Activated CD8-positive, alpha-beta memory T cell treated with anti-CD3 and anti-CD28 coated beads, Interleukin-2, amount 50 U/mL, for 1 hour (primary cell): ENCODE results near the gene KNOP1.
"Not testable (repeated sequence)": the region's sequence is repeated elsewhere in the genome, so short reads cannot be mapped to it uniquely, and the experiment has no call there.

ENCODE experiments used
- DNase-seq: peaks from one replicate; pipeline ENCODE4 v3.0.0-alpha.2; 2020; ENCODE audit errors: extremely low read depth

The KNOP1 gene

GRCh38 chr16:19683453-19684236 lies 34.4 kb downstream of the KNOP1 start:
- DNase-seq = no peak

- no peak for DNase-seq
Observed at GRCh38 chr16:19681637-19682036, 36.4 kb downstream of the KNOP1 start.

GRCh38 chr16:19680881-19681340 lies 37.1 kb downstream of the KNOP1 start:
- DNase-seq = no peak

GRCh38 chr16:19679281-19679680 lies 38.7 kb downstream of the KNOP1 start:
- DNase-seq = not testable (repeated sequence)

GRCh38 chr16:19678804-19679203 lies 39.2 kb downstream of the KNOP1 start:
- DNase-seq = no peak

GRCh38 chr16:19677402-19677801 lies 40.6 kb downstream of the KNOP1 start:
- DNase-seq = no peak

GRCh38 chr16:19674485-19674884 lies 43.5 kb downstream of the KNOP1 start:
- DNase-seq = no peak

- no peak for DNase-seq
Observed at GRCh38 chr16:19672378-19672777, 45.6 kb downstream of the KNOP1 start.

- no peak for DNase-seq
Observed at GRCh38 chr16:19666477-19666876, 51.5 kb downstream of the KNOP1 start.

- DNase-seq = not testable (repeated sequence)
Observed at GRCh38 chr16:19665313-19665712, 52.7 kb downstream of the KNOP1 start.

GRCh38 chr16:19664166-19664565 lies 53.9 kb downstream of the KNOP1 start:
- DNase-seq = no peak

- no peak for DNase-seq
Observed at GRCh38 chr16:19662351-19662750, 55.7 kb downstream of the KNOP1 start.

GRCh38 chr16:19660432-19660831 lies 57.6 kb downstream of the KNOP1 start:
- DNase-seq = no peak

GRCh38 chr16:19659554-19659953 lies 58.5 kb downstream of the KNOP1 start:
- no peak for DNase-seq

GRCh38 chr16:19657831-19658230 lies 60.2 kb downstream of the KNOP1 start:
- DNase-seq = no peak

- no peak for DNase-seq
Observed at GRCh38 chr16:19655242-19655777, 62.7 kb downstream of the KNOP1 start.

GRCh38 chr16:19654147-19654546 lies 63.9 kb downstream of the KNOP1 start:
- no peak for DNase-seq
